Neural cell (in vitro differentiated cells): ENCODE results near the gene RAC2. TPM values are rescaled to one million over a fixed set of nuclear protein-coding genes. Genes with fewer than 3 reads are reported as not detected.

Source experiments
- H2AFZ ChIP-seq: fragments of 200-600, 300-800 bp; sonication (generic), shearing (Covaris generic); 2 replicates; pipeline ENCODE4 v1.6.0; 2014; ENCODE audit warnings: low read depth, mild to moderate bottlenecking, antibody characterized with exemption, low read length, moderate library complexity
- H3F3A ChIP-seq: fragments of 200-600 bp; shearing (Covaris generic); 2 replicates; pipeline ENCODE4 v1.6.1; 2016; ENCODE audit warnings: mild to moderate bottlenecking, moderate library complexity, mixed read lengths, antibody characterized with exemption, low read length; ENCODE audit not compliant: insufficient read depth, poor library complexity, severe bottlenecking
- H3K27ac ChIP-seq: fragments of 200-600, 300-800 bp; sonication (generic), shearing (Covaris generic); 2 replicates; pipeline ENCODE4 v1.5.1; 2014; ENCODE audit warnings: mild to moderate bottlenecking, low read length, moderate library complexity
- H3K27me3 ChIP-seq: fragments of 300-800, 200-600 bp; sonication (generic), shearing (Covaris generic); 2 replicates; pipeline ENCODE4 v1.6.0; 2014; ENCODE audit warnings: mild to moderate bottlenecking, low read depth, low read length, moderate library complexity; ENCODE audit not compliant: insufficient read depth
- H3K36me3 ChIP-seq: fragments of 300-800, 200-600 bp; sonication (generic), shearing (Covaris generic); 2 replicates; pipeline ENCODE4 v1.5.1; 2014; ENCODE audit warnings: mild to moderate bottlenecking, antibody characterized with exemption, low read length, moderate library complexity; ENCODE audit not compliant: insufficient read depth
- H3K4me2 ChIP-seq: fragments of 300-800, 200-600 bp; sonication (generic), shearing (Covaris generic); 2 replicates; pipeline ENCODE4 v1.6.0; 2014; ENCODE audit warnings: mild to moderate bottlenecking, low read length
- H3K4me3 ChIP-seq: fragments of 300-800, 200-600 bp; sonication (generic), shearing (Covaris generic); 2 replicates; pipeline ENCODE4 v1.5.1; 2014; ENCODE audit warnings: mild to moderate bottlenecking, low read length, moderate library complexity
- H3K79me2 ChIP-seq: fragments of 200-600 bp; shearing (Covaris generic); replicated peaks from 2 replicates; pipeline ENCODE4 v1.6.0; 2014; ENCODE audit warnings: mild to moderate bottlenecking, low read length, moderate library complexity; ENCODE audit not compliant: insufficient read depth
- H3K9ac ChIP-seq: fragments of 300-800, 200-600 bp; sonication (generic), shearing (Covaris generic); 2 replicates; pipeline ENCODE4 v1.6.1; 2016; ENCODE audit warnings: mild to moderate bottlenecking, low read length, mixed read lengths
- H3K9me2 ChIP-seq: fragments of 200-600 bp; shearing (Covaris generic); 2 replicates; pipeline ENCODE4 v1.6.1; 2016; ENCODE audit warnings: mild to moderate bottlenecking, low read length, mixed read lengths; ENCODE audit not compliant: insufficient read depth
- H3K9me3 ChIP-seq: fragments of 200-600, 300-800 bp; sonication (generic), shearing (Covaris generic); 2 replicates; pipeline ENCODE4 v1.6.1; 2016; ENCODE audit warnings: mild to moderate bottlenecking, mixed run types, low read length, moderate library complexity, mixed read lengths
- H4K20me1 ChIP-seq: fragments of 200-600 bp; shearing (Covaris generic); 2 replicates; pipeline ENCODE4 v1.6.1; 2016; ENCODE audit warnings: mild to moderate bottlenecking, mixed run types; ENCODE audit not compliant: insufficient read depth
- CTCF ChIP-seq: fragments of 450-650 bp; IDR thresholded peaks from 2 replicates; pipeline ENCODE4 v1.5.1; 2014; ENCODE audit warnings: antibody characterized with exemption, mild to moderate bottlenecking, moderate library complexity; ENCODE audit not compliant: poor library complexity, severe bottlenecking
- EP300 ChIP-seq: fragments of 450-650 bp; conservative IDR thresholded peaks from 2 replicates; pipeline ENCODE4 v1.6.1; 2014; ENCODE audit warnings: antibody characterized with exemption, mild to moderate bottlenecking, moderate library complexity; ENCODE audit not compliant: poor library complexity, severe bottlenecking
- EZH2 ChIP-seq: fragments of 200-600, 300-800 bp; shearing (Covaris generic), sonication (generic); IDR thresholded peaks from 2 replicates; pipeline ENCODE4 v1.6.1; 2014; ENCODE audit warnings: antibody characterized with exemption, low read length, borderline replicate concordance, mild to moderate bottlenecking; ENCODE audit not compliant: insufficient read depth, poor library complexity, severe bottlenecking
- MXI1 ChIP-seq: fragments of 450-650 bp; conservative IDR thresholded peaks from 2 replicates; pipeline ENCODE4 v1.6.1; 2014; ENCODE audit warnings: antibody characterized with exemption, mild to moderate bottlenecking; ENCODE audit not compliant: poor library complexity, severe bottlenecking
- POLR2AphosphoS5 ChIP-seq: IDR thresholded peaks from 2 replicates; pipeline ENCODE4 v1.6.1; 2012
- RAD21 ChIP-seq: fragments of 450-650 bp; conservative IDR thresholded peaks from 2 replicates; pipeline ENCODE4 v1.6.1; 2014; ENCODE audit warnings: antibody characterized with exemption, mild to moderate bottlenecking, moderate library complexity
- SMC3 ChIP-seq: fragments of 450-650 bp; conservative IDR thresholded peaks from 2 replicates; pipeline ENCODE4 v1.6.1; 2014; ENCODE audit warnings: antibody characterized with exemption, mild to moderate bottlenecking, moderate library complexity; ENCODE audit not compliant: poor library complexity
- TAF1 ChIP-seq: IDR thresholded peaks from 2 replicates; pipeline ENCODE4 v1.6.1; 2012; ENCODE audit warnings: low read depth
- polyA plus RNA-seq: library from polyadenylated mRNA; depleted of rRNA; stranded (reverse); fragments of >200 nt; gene quantifications from 2 replicates; pipeline ENCODE4 v1.2.3, GENCODE V29; 2014
- TF ChIP-seq, protein P1 (sequence below): IDR thresholded peaks from 2 replicates; pipeline ENCODE4 v1.6.1; 2012; ENCODE audit warnings: borderline replicate concordance

The RAC2 gene
- polyA plus RNA-seq, 1 donor from 2014 or later, result not detected

- H4K20me1 ChIP-seq, result no peaks in the 10 kb centered on the region
- H3K27me3 ChIP-seq, result no peaks in the 10 kb centered on the region
- no peaks in the 10 kb centered on the region for H3K9me3 ChIP-seq
- no peaks in the 10 kb centered on the region for H3K9me2 ChIP-seq
- H3K4me3 ChIP-seq, result no peak overlapping the region
- no peak overlapping the region for H2AFZ ChIP-seq
- H3K27ac ChIP-seq, result no peak overlapping the region
- H3K79me2 ChIP-seq, result no peaks in the 10 kb centered on the region
- no peak for TF ChIP-seq EP300
- TF ChIP-seq SMC3, result no peak
- TF ChIP-seq MXI1, result no peak
- TF ChIP-seq, protein P1, sequence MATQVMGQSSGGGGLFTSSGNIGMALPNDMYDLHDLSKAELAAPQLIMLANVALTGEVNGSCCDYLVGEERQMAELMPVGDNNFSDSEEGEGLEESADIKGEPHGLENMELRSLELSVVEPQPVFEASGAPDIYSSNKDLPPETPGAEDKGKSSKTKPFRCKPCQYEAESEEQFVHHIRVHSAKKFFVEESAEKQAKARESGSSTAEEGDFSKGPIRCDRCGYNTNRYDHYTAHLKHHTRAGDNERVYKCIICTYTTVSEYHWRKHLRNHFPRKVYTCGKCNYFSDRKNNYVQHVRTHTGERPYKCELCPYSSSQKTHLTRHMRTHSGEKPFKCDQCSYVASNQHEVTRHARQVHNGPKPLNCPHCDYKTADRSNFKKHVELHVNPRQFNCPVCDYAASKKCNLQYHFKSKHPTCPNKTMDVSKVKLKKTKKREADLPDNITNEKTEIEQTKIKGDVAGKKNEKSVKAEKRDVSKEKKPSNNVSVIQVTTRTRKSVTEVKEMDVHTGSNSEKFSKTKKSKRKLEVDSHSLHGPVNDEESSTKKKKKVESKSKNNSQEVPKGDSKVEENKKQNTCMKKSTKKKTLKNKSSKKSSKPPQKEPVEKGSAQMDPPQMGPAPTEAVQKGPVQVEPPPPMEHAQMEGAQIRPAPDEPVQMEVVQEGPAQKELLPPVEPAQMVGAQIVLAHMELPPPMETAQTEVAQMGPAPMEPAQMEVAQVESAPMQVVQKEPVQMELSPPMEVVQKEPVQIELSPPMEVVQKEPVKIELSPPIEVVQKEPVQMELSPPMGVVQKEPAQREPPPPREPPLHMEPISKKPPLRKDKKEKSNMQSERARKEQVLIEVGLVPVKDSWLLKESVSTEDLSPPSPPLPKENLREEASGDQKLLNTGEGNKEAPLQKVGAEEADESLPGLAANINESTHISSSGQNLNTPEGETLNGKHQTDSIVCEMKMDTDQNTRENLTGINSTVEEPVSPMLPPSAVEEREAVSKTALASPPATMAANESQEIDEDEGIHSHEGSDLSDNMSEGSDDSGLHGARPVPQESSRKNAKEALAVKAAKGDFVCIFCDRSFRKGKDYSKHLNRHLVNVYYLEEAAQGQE, result no peak
- TF ChIP-seq POLR2AphosphoS5, result no peak
- TF ChIP-seq TAF1, result no peak
- TF ChIP-seq RAD21, result no peak
- no peak for TF ChIP-seq CTCF
- TF ChIP-seq EZH2, result no peak
- H3K36me3 ChIP-seq, result no peaks in the 10 kb centered on the region
- H3F3A ChIP-seq, result no peaks in the 10 kb centered on the region
- no peak overlapping the region for H3K9ac ChIP-seq
- no peak overlapping the region for H3K4me2 ChIP-seq
Observed at GRCh38 chr22:37222440-37222971, 21.6 kb downstream of the RAC2 start.

GRCh38 chr22:37221424-37222333, 22.4 kb downstream of the RAC2 start:
- H3K27me3 ChIP-seq, result no peaks in the 10 kb centered on the region
- no peaks in the 10 kb centered on the region for H3K36me3 ChIP-seq
- H3K27ac ChIP-seq, result no peak overlapping the region
- TF ChIP-seq EZH2, result no peak
- TF ChIP-seq SMC3, result no peak
- TF ChIP-seq EP300, result no peak
- no peak for TF ChIP-seq CTCF
- no peak overlapping the region for H3K4me2 ChIP-seq
- no peaks in the 10 kb centered on the region for H4K20me1 ChIP-seq
- no peaks in the 10 kb centered on the region for H3K9me3 ChIP-seq
- H3K9me2 ChIP-seq, result no peaks in the 10 kb centered on the region
- H3K4me3 ChIP-seq, result no peak overlapping the region
- no peak overlapping the region for H2AFZ ChIP-seq
- no peaks in the 10 kb centered on the region for H3F3A ChIP-seq
- no peaks in the 10 kb centered on the region for H3K79me2 ChIP-seq
- H3K9ac ChIP-seq, result no peak overlapping the region
